ENCODE results near the gene STH.

- TF ChIP-seq CTCF (IDR thresholded peaks at IDR 0.05 in 8 of 11, conservative IDR thresholded peaks at IDR 0.05 in 3 of 11), result no peak
- TF ChIP-seq POLR2A (IDR thresholded peaks at IDR 0.05), result no peak
Observed at GRCh38 chr17:46047398-46047797, 48.3 kb downstream of the STH start.
